Measurements from ENCODE around the gene GSTM4.
"Not testable (repeated sequence)": the region's sequence is repeated elsewhere in the genome, so short reads cannot be mapped to it uniquely, and the experiment has no call there.

GSTM4 gene

DNA sequence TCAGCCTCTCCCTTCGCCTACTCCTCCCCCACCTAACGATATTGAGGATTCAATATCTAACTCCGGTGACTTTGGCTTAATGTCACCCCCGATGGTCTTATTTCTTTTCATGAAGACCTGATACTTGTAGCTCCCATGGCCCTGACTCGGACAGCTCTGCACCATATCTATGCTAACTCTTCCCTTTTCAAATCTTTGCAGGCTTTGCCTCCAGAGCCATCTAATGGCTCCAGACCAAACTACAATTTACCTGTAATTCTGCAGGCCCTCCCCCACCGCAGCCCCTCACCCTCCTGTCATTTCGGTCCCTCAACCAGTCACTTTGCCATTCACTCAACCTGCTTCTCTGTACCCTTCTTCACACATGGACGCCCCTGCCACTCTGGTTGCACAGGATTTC is 48.3 kb downstream of the GSTM4 start:
- no peak overlapping the region for H2AK5ac ChIP-seq (ENCODE audit: low read length)

GRCh38 chr1:109705411-109705810 is 49.5 kb downstream of the GSTM4 start:
- H3K4me2 ChIP-seq (ENCODE audit: low read length), result no peak overlapping the region
- no peak overlapping the region for H4K5ac ChIP-seq (ENCODE audit: low read length)
- H4K8ac ChIP-seq (ENCODE audit: low read depth, low read length), result no peak overlapping the region
- no CpG with 5 or more reads among the region's 4 CpGs for whole genome bisulfite sequencing (ENCODE audit: extremely low coverage, insufficient coverage, low lambda C conversion rate)
- H3K4ac ChIP-seq (ENCODE audit: low read depth, low read length), result no peak overlapping the region
- H3K23ac ChIP-seq (ENCODE audit: low read length), result no peak overlapping the region
- DNase-seq, result no peak
- H3K18ac ChIP-seq (ENCODE audit: low read length), result no peak overlapping the region
- H3K4me1 ChIP-seq (ENCODE audit: control insufficient read depth, low read depth, low read length), result no peaks in the 10 kb centered on the region
- no peak overlapping the region for H3K4me3 ChIP-seq (ENCODE audit: low read length)
- H3K79me1 ChIP-seq (ENCODE audit: low read length), result no peaks in the 10 kb centered on the region
- H3K27ac ChIP-seq (ENCODE audit: low read depth, low read length), result no peak overlapping the region
- H3K79me2 ChIP-seq (ENCODE audit: control insufficient read depth, insufficient read depth, low read length), result no peaks in the 10 kb centered on the region
- no peaks in the 10 kb centered on the region for H3K36me3 ChIP-seq (ENCODE audit: control insufficient read depth, insufficient read depth, low read length)
- H2AK5ac ChIP-seq (ENCODE audit: low read length), result no peak overlapping the region
- H2BK15ac ChIP-seq (replicated peaks; ENCODE audit: low read depth), result no peak overlapping the region
- H2BK5ac ChIP-seq (ENCODE audit: low read length), result no peak overlapping the region
- H2BK120ac ChIP-seq (ENCODE audit: low read depth, low read length), result no peak overlapping the region
- H3K27me3 ChIP-seq (ENCODE audit: insufficient read depth, low read length, poor library complexity), result no peaks in the 10 kb centered on the region
- no peak overlapping the region for H3K56ac ChIP-seq (ENCODE audit: low read length)
- H3K9ac ChIP-seq (ENCODE audit: low read length), result no peak overlapping the region

More for the DNA sequence above, 48.3 kb downstream of the GSTM4 start:
- no peak for DNase-seq
- H3K23ac ChIP-seq (ENCODE audit: low read length), result no peak overlapping the region
- H3K9ac ChIP-seq (ENCODE audit: low read length), result no peak overlapping the region
- H3K27me3 ChIP-seq (ENCODE audit: insufficient read depth, low read length, poor library complexity), result no peaks in the 10 kb centered on the region
- no peak overlapping the region for H2BK15ac ChIP-seq (replicated peaks; ENCODE audit: low read depth)
- H3K79me1 ChIP-seq (ENCODE audit: low read length), result no peaks in the 10 kb centered on the region
- no peak overlapping the region for H3K56ac ChIP-seq (ENCODE audit: low read length)
- no peaks in the 10 kb centered on the region for H3K36me3 ChIP-seq (ENCODE audit: control insufficient read depth, insufficient read depth, low read length)
- H2BK5ac ChIP-seq (ENCODE audit: low read length), result no peak overlapping the region
- no CpG with 5 or more reads among the region's 8 CpGs for WGBS (ENCODE audit: extremely low coverage, insufficient coverage, low lambda C conversion rate)
- H3K4me3 ChIP-seq (ENCODE audit: low read length), result no peak overlapping the region
- no peak overlapping the region for H2BK120ac ChIP-seq (ENCODE audit: low read depth, low read length)
- no peak overlapping the region for H3K4ac ChIP-seq (ENCODE audit: low read depth, low read length)
- no peak overlapping the region for H4K8ac ChIP-seq (ENCODE audit: low read depth, low read length)
- no peaks in the 10 kb centered on the region for H3K79me2 ChIP-seq (ENCODE audit: control insufficient read depth, insufficient read depth, low read length)
- no peak overlapping the region for H4K5ac ChIP-seq (ENCODE audit: low read length)
- H3K18ac ChIP-seq (ENCODE audit: low read length), result no peak overlapping the region
- H3K27ac ChIP-seq (ENCODE audit: low read depth, low read length), result no peak overlapping the region
- no peaks in the 10 kb centered on the region for H3K4me1 ChIP-seq (ENCODE audit: control insufficient read depth, low read depth, low read length)
- no peak overlapping the region for H3K4me2 ChIP-seq (ENCODE audit: low read length)

DNA sequence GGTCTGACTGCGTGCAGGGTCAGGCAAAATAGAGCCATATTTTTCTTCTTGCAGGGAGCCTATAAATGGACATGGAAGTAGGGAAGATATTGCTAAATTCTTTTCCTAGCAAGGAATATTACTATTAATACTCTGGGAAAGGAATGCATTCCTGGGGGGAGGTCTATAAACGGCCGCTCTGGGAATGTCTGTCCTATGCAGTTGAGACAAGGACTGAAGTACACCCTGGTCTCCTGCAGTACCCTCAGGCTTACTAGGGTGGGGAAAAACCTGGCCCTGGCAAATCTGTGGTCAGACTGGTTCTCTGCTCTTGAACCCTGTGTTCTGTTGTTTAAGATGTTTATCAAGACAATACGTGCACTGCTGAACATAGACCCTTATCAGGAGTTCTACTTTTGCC is 53.0 kb downstream of the GSTM4 start:
- not testable (repeated sequence) for H3K9ac ChIP-seq (ENCODE audit: low read length); H4K5ac ChIP-seq (ENCODE audit: low read length); H3K27ac ChIP-seq (ENCODE audit: low read depth, low read length); H3K79me2 ChIP-seq (ENCODE audit: control insufficient read depth, insufficient read depth, low read length); H3K56ac ChIP-seq (ENCODE audit: low read length); H2AK5ac ChIP-seq (ENCODE audit: low read length); H3K36me3 ChIP-seq (ENCODE audit: control insufficient read depth, insufficient read depth, low read length); H2BK5ac ChIP-seq (ENCODE audit: low read length); H3K4me1 ChIP-seq (ENCODE audit: control insufficient read depth, low read depth, low read length); H3K4me2 ChIP-seq (ENCODE audit: low read length); H3K79me1 ChIP-seq (ENCODE audit: low read length); H3K18ac ChIP-seq (ENCODE audit: low read length); H3K4ac ChIP-seq (ENCODE audit: low read depth, low read length); H2BK15ac ChIP-seq (replicated peaks; ENCODE audit: low read depth); H3K23ac ChIP-seq (ENCODE audit: low read length); H3K27me3 ChIP-seq (ENCODE audit: insufficient read depth, low read length, poor library complexity); H2BK120ac ChIP-seq (ENCODE audit: low read depth, low read length); H4K8ac ChIP-seq (ENCODE audit: low read depth, low read length); DNase-seq; H3K4me3 ChIP-seq (ENCODE audit: low read length)
- WGBS (ENCODE audit: extremely low coverage, insufficient coverage, low lambda C conversion rate), result no CpG with 5 or more reads among the region's 4 CpGs

GRCh38 chr1:109709822-109710221 is 53.9 kb downstream of the GSTM4 start:
- H3K9ac ChIP-seq (ENCODE audit: low read length); H3K4me1 ChIP-seq (ENCODE audit: control insufficient read depth, low read depth, low read length); H4K5ac ChIP-seq (ENCODE audit: low read length); H2AK5ac ChIP-seq (ENCODE audit: low read length); H4K8ac ChIP-seq (ENCODE audit: low read depth, low read length); H2BK5ac ChIP-seq (ENCODE audit: low read length); H3K18ac ChIP-seq (ENCODE audit: low read length); H2BK15ac ChIP-seq (replicated peaks; ENCODE audit: low read depth); H3K4me3 ChIP-seq (ENCODE audit: low read length); H3K27ac ChIP-seq (ENCODE audit: low read depth, low read length); H3K36me3 ChIP-seq (ENCODE audit: control insufficient read depth, insufficient read depth, low read length); H3K79me2 ChIP-seq (ENCODE audit: control insufficient read depth, insufficient read depth, low read length); H3K23ac ChIP-seq (ENCODE audit: low read length); H3K27me3 ChIP-seq (ENCODE audit: insufficient read depth, low read length, poor library complexity); H3K56ac ChIP-seq (ENCODE audit: low read length); H3K79me1 ChIP-seq (ENCODE audit: low read length); DNase-seq; H2BK120ac ChIP-seq (ENCODE audit: low read depth, low read length); H3K4me2 ChIP-seq (ENCODE audit: low read length); H3K4ac ChIP-seq (ENCODE audit: low read depth, low read length): not testable (repeated sequence)

All from mesendoderm (in vitro differentiated cells).